ENCODE results near the gene TWF2. TPM values are rescaled to one million over a fixed set of nuclear protein-coding genes. Genes with fewer than 3 reads are reported as not detected.
"Not testable (repeated sequence)": the region's sequence is repeated elsewhere in the genome, so short reads cannot be mapped to it uniquely, and the experiment has no call there.

The TWF2 gene
- total RNA-seq, 1 experiment from 2014 or later: 44.8 TPM

DNA sequence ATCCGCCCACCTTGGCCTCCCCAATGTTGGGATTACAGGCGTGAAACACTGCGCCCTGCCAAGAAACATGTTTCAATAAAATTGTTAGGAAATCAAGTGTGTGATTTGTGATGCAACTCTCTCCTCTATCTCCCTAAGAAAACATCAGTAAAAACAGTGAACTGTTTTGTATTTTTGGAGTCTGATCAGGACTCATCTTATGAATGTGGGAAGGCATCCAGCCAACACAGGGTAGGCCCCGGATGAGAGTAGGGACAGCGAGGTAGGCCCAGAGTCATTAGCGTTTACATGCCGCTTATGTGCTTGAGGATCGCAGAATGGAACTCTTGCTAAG is 47.8 kb upstream of the TWF2 start:
- Histone ChIP-seq H3K79me2 (ENCODE audit: insufficient read depth, low read length) (no peaks in the 10 kb centered on the region), H4K8ac (replicated peaks; ENCODE audit: insufficient read length, low read depth, low read length) (no peak overlapping the region), H4K20me1 (ENCODE audit: control insufficient read depth, insufficient read depth, insufficient read length) (no peaks in the 10 kb centered on the region), H3K4me2 (ENCODE audit: insufficient read depth, insufficient read length, low read length) (peak overlapping the region; percentile 96), H2BK15ac (ENCODE audit: low read depth, low read length) (no peak overlapping the region), H2BK5ac (ENCODE audit: insufficient read length, low read length) (peak overlapping the region; percentile 90), H3K23ac (ENCODE audit: insufficient read length, low read depth, low read length) (no peak overlapping the region), H2BK20ac (ENCODE audit: low read depth, low read length, poor library complexity, severe bottlenecking) (no peak overlapping the region), H3T11ph (ENCODE audit: low read length) (no peak overlapping the region), H4K91ac (ENCODE audit: insufficient read length, low read depth, low read length) (no peak overlapping the region), H3K27ac (ENCODE audit: insufficient read length, low read depth, low read length) (no peak overlapping the region), H3K4ac (ENCODE audit: low read depth, low read length) (no peak overlapping the region), H3K9me3 (ENCODE audit: control insufficient read depth, low read depth, low read length) (no peaks in the 10 kb centered on the region), H2AK5ac (ENCODE audit: insufficient read length, low read length) (no peak overlapping the region), H3K56ac (ENCODE audit: insufficient read length, low read depth, low read length) (no peak overlapping the region), H3K14ac (ENCODE audit: insufficient read depth, low read length) (no peak overlapping the region; the same call in 1 of the 2 replicates), H3K4me1 (ENCODE audit: insufficient read depth, low read length) (no peaks in the 10 kb centered on the region), H4K5ac (ENCODE audit: insufficient read length, low read depth, low read length) (no peak overlapping the region), H3K23me2 (ENCODE audit: insufficient read length, low read depth, low read length, poor library complexity, severe bottlenecking) (peaks cover 3% of the 10 kb centered on the region), H2AFZ (ENCODE audit: low read length) (no peak overlapping the region), H3K18ac (ENCODE audit: insufficient read length, low read depth, low read length) (no peak overlapping the region), H2BK120ac (ENCODE audit: low read depth, low read length, poor library complexity, severe bottlenecking) (no peak overlapping the region), H2BK12ac (ENCODE audit: insufficient read length, low read depth, low read length) (no peak overlapping the region), H3K9ac (ENCODE audit: extremely low read depth, insufficient read length, low read length) (peak overlapping the region; percentile 80), H3K27me3 (ENCODE audit: insufficient read depth, low read length) (no peaks in the 10 kb centered on the region), H3K79me1 (ENCODE audit: insufficient read depth, low read depth, low read length, poor library complexity, severe bottlenecking) (no peaks in the 10 kb centered on the region)
- Mint-ChIP-seq H3K27ac (peak overlapping the region; percentile 55 to 100 (median 100); a peak in 6 of 7 replicates), H3K9me3 (no peaks in the 10 kb centered on the region), H3K4me1 (peaks cover 8 to 10% of the 10 kb centered on the region in 2 experiments), H3K4me3 (peak overlapping the region; percentile 96 to 98), H3K36me3 (ENCODE audit: insufficient read depth in 1 of 3, low read depth in 3 of 3) (no peaks in the 10 kb centered on the region; a peak in 3 of 7 replicates), H3K27me3 (ENCODE audit: low read depth) (no peaks in the 10 kb centered on the region)
- TF ChIP-seq, protein P1, sequence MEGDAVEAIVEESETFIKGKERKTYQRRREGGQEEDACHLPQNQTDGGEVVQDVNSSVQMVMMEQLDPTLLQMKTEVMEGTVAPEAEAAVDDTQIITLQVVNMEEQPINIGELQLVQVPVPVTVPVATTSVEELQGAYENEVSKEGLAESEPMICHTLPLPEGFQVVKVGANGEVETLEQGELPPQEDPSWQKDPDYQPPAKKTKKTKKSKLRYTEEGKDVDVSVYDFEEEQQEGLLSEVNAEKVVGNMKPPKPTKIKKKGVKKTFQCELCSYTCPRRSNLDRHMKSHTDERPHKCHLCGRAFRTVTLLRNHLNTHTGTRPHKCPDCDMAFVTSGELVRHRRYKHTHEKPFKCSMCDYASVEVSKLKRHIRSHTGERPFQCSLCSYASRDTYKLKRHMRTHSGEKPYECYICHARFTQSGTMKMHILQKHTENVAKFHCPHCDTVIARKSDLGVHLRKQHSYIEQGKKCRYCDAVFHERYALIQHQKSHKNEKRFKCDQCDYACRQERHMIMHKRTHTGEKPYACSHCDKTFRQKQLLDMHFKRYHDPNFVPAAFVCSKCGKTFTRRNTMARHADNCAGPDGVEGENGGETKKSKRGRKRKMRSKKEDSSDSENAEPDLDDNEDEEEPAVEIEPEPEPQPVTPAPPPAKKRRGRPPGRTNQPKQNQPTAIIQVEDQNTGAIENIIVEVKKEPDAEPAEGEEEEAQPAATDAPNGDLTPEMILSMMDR (conservative IDR thresholded peaks at IDR 0.05): no peak
- no peak for DNase-seq
- no CpG with 5 or more reads among the region's 8 CpGs for WGBS (ENCODE audit: extremely low coverage, insufficient read length, low lambda C conversion rate)

DNA sequence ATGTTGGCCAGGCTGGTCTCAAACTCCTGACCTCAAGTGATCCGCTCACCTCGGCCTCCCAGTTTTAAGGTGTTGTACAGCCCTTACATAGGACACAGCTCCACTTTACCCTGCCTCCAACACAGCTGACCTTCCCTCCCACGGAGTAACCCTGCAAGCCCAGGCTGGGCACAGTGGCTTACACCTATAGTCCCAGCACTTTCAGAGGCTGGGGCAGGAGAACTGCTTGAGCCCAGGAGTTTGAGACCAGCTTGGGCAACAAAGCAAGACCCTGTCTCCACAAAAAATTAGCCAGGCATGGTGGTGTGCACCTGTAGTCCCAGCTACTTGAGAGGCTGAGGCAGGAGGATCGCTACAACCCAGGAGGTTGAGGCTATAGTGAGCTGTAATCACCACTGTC is 45.1 kb upstream of the TWF2 start:
- not testable (repeated sequence) for H3K14ac ChIP-seq (ENCODE audit: insufficient read depth, low read length); H2BK20ac ChIP-seq (ENCODE audit: low read depth, low read length, poor library complexity, severe bottlenecking); H4K5ac ChIP-seq (ENCODE audit: insufficient read length, low read depth, low read length); H3K56ac ChIP-seq (ENCODE audit: insufficient read length, low read depth, low read length); H3K4me2 ChIP-seq (ENCODE audit: insufficient read depth, insufficient read length, low read length); H2BK120ac ChIP-seq (ENCODE audit: low read depth, low read length, poor library complexity, severe bottlenecking); H3K4ac ChIP-seq (ENCODE audit: low read depth, low read length); H3K18ac ChIP-seq (ENCODE audit: insufficient read length, low read depth, low read length); H3K27ac Mint-ChIP-seq; H3K23ac ChIP-seq (ENCODE audit: insufficient read length, low read depth, low read length); H3K27me3 ChIP-seq (ENCODE audit: insufficient read depth, low read length); H3K9me3 Mint-ChIP-seq; H3K27ac ChIP-seq (ENCODE audit: insufficient read length, low read depth, low read length); H3K9ac ChIP-seq (ENCODE audit: extremely low read depth, insufficient read length, low read length); H3K4me3 Mint-ChIP-seq; H3K79me2 ChIP-seq (ENCODE audit: insufficient read depth, low read length); H2AFZ ChIP-seq (ENCODE audit: low read length); H3K79me1 ChIP-seq (ENCODE audit: insufficient read depth, low read depth, low read length, poor library complexity, severe bottlenecking); H4K91ac ChIP-seq (ENCODE audit: insufficient read length, low read depth, low read length); H3K4me1 ChIP-seq (ENCODE audit: insufficient read depth, low read length); H4K20me1 ChIP-seq (ENCODE audit: control insufficient read depth, insufficient read depth, insufficient read length); DNase-seq; H2AK5ac ChIP-seq (ENCODE audit: insufficient read length, low read length); H4K8ac ChIP-seq (replicated peaks; ENCODE audit: insufficient read length, low read depth, low read length); H3K9me3 ChIP-seq (ENCODE audit: control insufficient read depth, low read depth, low read length); H2BK15ac ChIP-seq (ENCODE audit: low read depth, low read length); H2BK12ac ChIP-seq (ENCODE audit: insufficient read length, low read depth, low read length); H2BK5ac ChIP-seq (ENCODE audit: insufficient read length, low read length); H3K27me3 Mint-ChIP-seq (ENCODE audit: low read depth); H3K23me2 ChIP-seq (ENCODE audit: insufficient read length, low read depth, low read length, poor library complexity, severe bottlenecking); H3T11ph ChIP-seq (ENCODE audit: low read length); H3K36me3 Mint-ChIP-seq (ENCODE audit: insufficient read depth in 1 of 3, low read depth in 3 of 3)
- no CpG with 5 or more reads among the region's 4 CpGs for WGBS (ENCODE audit: extremely low coverage, insufficient read length, low lambda C conversion rate)
- peaks cover 19 to 23% of the 10 kb centered on the region in 2 experiments for H3K4me1 Mint-ChIP-seq
